HEK293 (cell line): Measurements from ENCODE around the gene TMC5.
A peak's percentile ranks its signal among the peaks of the same experiment; 100 is the strongest.

Experiments used
- CTCF ChIP-seq: fragments of 450-650 bp; formaldehyde crosslinking; IDR thresholded peaks from 2 replicates; pipeline ENCODE4 v1.5.1; 2016; ENCODE audit warnings: missing biosample characterization, missing genetic modification characterization
- IKZF3 ChIP-seq: fragments of 450-650 bp; IDR thresholded peaks from 2 replicates; pipeline ENCODE4 v1.5.0; 2018; ENCODE audit warnings: missing biosample characterization, mild to moderate bottlenecking, missing genetic modification characterization, moderate library complexity
- SP2 ChIP-seq: fragments of 450-650 bp; formaldehyde crosslinking; IDR thresholded peaks from 2 replicates; pipeline ENCODE4 v1.5.1; 2016; ENCODE audit warnings: missing biosample characterization, missing genetic modification characterization
- SP3 ChIP-seq: fragments of 450-650 bp; formaldehyde crosslinking; IDR thresholded peaks from 2 replicates; pipeline ENCODE4 v1.5.1; 2016; ENCODE audit warnings: missing biosample characterization, missing genetic modification characterization
- WT1 ChIP-seq: fragments of 450-650 bp; formaldehyde crosslinking; IDR thresholded peaks from 2 replicates; pipeline ENCODE4 v1.5.1; 2016; ENCODE audit warnings: missing biosample characterization, missing genetic modification characterization
- YY1 ChIP-seq: fragments of 450-650 bp; formaldehyde crosslinking; IDR thresholded peaks from 2 replicates; pipeline ENCODE4 v1.5.1; 2018; ENCODE audit warnings: missing biosample characterization, missing genetic modification characterization
- ZBTB1 ChIP-seq: fragments of 450-650 bp; formaldehyde crosslinking; IDR thresholded peaks from 2 replicates; pipeline ENCODE4 v1.5.1; 2016; ENCODE audit warnings: missing biosample characterization, missing genetic modification characterization
- ZBTB11 ChIP-seq: fragments of 450-650 bp; formaldehyde crosslinking; conservative IDR thresholded peaks from 2 replicates; pipeline ENCODE4 v1.5.1; 2016; ENCODE audit warnings: low read depth, missing biosample characterization, missing genetic modification characterization
- ZBTB20 ChIP-seq: fragments of 450-650 bp; formaldehyde crosslinking; IDR thresholded peaks from 2 replicates; pipeline ENCODE4 v1.5.1; 2016; ENCODE audit warnings: missing biosample characterization, missing genetic modification characterization
- ZBTB7A ChIP-seq: fragments of 450-650 bp; formaldehyde crosslinking; IDR thresholded peaks from 2 replicates; pipeline ENCODE4 v1.5.1; 2016; ENCODE audit warnings: low read depth, missing biosample characterization, missing genetic modification characterization
- ZFP41 ChIP-seq: fragments of 450-650 bp; formaldehyde crosslinking; IDR thresholded peaks from 2 replicates; pipeline ENCODE4 v1.5.1; 2016; ENCODE audit warnings: missing biosample characterization, missing genetic modification characterization, borderline replicate concordance
- ZIC2 ChIP-seq: fragments of 450-650 bp; formaldehyde crosslinking; IDR thresholded peaks from 2 replicates; pipeline ENCODE4 v1.5.1; 2016; ENCODE audit warnings: missing biosample characterization, missing genetic modification characterization
- ZNF114 ChIP-seq: fragments of 450-650 bp; formaldehyde crosslinking; IDR thresholded peaks from 2 replicates; pipeline ENCODE4 v1.5.0; 2017; ENCODE audit warnings: missing biosample characterization, missing genetic modification characterization
- ZNF132 ChIP-seq: fragments of 450-650 bp; formaldehyde crosslinking; IDR thresholded peaks from 2 replicates; pipeline ENCODE4 v1.5.1; 2017; ENCODE audit warnings: missing biosample characterization, missing genetic modification characterization, borderline replicate concordance
- ZNF184 ChIP-seq: fragments of 450-650 bp; IDR thresholded peaks from 2 replicates; pipeline ENCODE4 v1.5.1; 2018; ENCODE audit warnings: missing biosample characterization, mild to moderate bottlenecking, missing genetic modification characterization
- ZNF2 ChIP-seq: fragments of 450-650 bp; formaldehyde crosslinking; IDR thresholded peaks from 2 replicates; pipeline ENCODE4 v1.5.1; 2016; ENCODE audit warnings: missing biosample characterization, missing genetic modification characterization
- ZNF221 ChIP-seq: fragments of 450-650 bp; formaldehyde crosslinking; IDR thresholded peaks from 2 replicates; pipeline ENCODE4 v1.5.1; 2017; ENCODE audit warnings: missing biosample characterization, missing genetic modification characterization, borderline replicate concordance
- ZNF274 ChIP-seq, 2 experiments: fragments of 200-500 bp in 1 of 2; fragments of 450-650 bp in 1 of 2; sonication (Bioruptor generic) in 1 of 2; formaldehyde crosslinking in 1 of 2; IDR thresholded peaks; 2 replicates each; pipeline versions ENCODE4 v1.5.1 to v1.6.1; 2014 to 2016; ENCODE audit warnings: borderline replicate concordance in 1 of 2, inconsistent platforms in 1 of 2, low read length in 1 of 2, missing biosample characterization in 1 of 2, missing genetic modification characterization in 1 of 2
- ZNF324 ChIP-seq: fragments of 450-650 bp; formaldehyde crosslinking; IDR thresholded peaks from 2 replicates; pipeline ENCODE4 v1.5.1; 2016; ENCODE audit warnings: missing biosample characterization, missing genetic modification characterization
- ZNF501 ChIP-seq: fragments of 450-650 bp; formaldehyde crosslinking; IDR thresholded peaks from 2 replicates; pipeline ENCODE4 v1.5.1; 2016; ENCODE audit warnings: missing biosample characterization, missing genetic modification characterization
- ZNF510 ChIP-seq: fragments of 450-650 bp; formaldehyde crosslinking; IDR thresholded peaks from 2 replicates; pipeline ENCODE4 v1.5.1; 2018; ENCODE audit warnings: mild to moderate bottlenecking, missing genetic modification characterization, missing biosample characterization; ENCODE audit not compliant: insufficient replicate concordance
- ZNF549 ChIP-seq: fragments of 450-650 bp; IDR thresholded peaks from 2 replicates; pipeline ENCODE4 v1.5.1; 2018; ENCODE audit warnings: missing biosample characterization, missing genetic modification characterization, mild to moderate bottlenecking, inconsistent platforms, moderate library complexity
- ZNF558 ChIP-seq: fragments of 450-650 bp; formaldehyde crosslinking; IDR thresholded peaks from 2 replicates; pipeline ENCODE4 v1.5.1; 2016; ENCODE audit warnings: missing biosample characterization, missing genetic modification characterization
- ZNF561 ChIP-seq: fragments of 450-650 bp; IDR thresholded peaks from 2 replicates; pipeline ENCODE4 v1.5.1; 2018; ENCODE audit warnings: missing biosample characterization, missing genetic modification characterization, borderline replicate concordance
- ZNF621 ChIP-seq: fragments of 450-650 bp; formaldehyde crosslinking; IDR thresholded peaks from 2 replicates; pipeline ENCODE4 v1.5.1; 2017; ENCODE audit warnings: missing biosample characterization, missing genetic modification characterization
- ZNF626 ChIP-seq: fragments of 450-650 bp; sonication (Bioruptor Pico); formaldehyde crosslinking; IDR thresholded peaks from 2 replicates; pipeline ENCODE4 v1.5.1; 2018; ENCODE audit warnings: missing biosample characterization, missing genetic modification characterization, inconsistent platforms
- ZNF658 ChIP-seq: fragments of 450-650 bp; formaldehyde crosslinking; IDR thresholded peaks from 2 replicates; pipeline ENCODE4; 2016; ENCODE audit warnings: missing biosample characterization, missing genetic modification characterization
- ZNF707 ChIP-seq: fragments of 450-650 bp; formaldehyde crosslinking; IDR thresholded peaks from 2 replicates; pipeline ENCODE4 v1.5.1; 2016; ENCODE audit warnings: missing biosample characterization, missing genetic modification characterization
- ZNF747 ChIP-seq: fragments of 450-650 bp; formaldehyde crosslinking; IDR thresholded peaks from 2 replicates; pipeline ENCODE4 v1.5.1; 2016; ENCODE audit warnings: missing biosample characterization, missing genetic modification characterization
- ZNF768 ChIP-seq: fragments of 450-650 bp; formaldehyde crosslinking; IDR thresholded peaks from 2 replicates; pipeline ENCODE4 v1.5.1; 2018; ENCODE audit warnings: missing biosample characterization, mild to moderate bottlenecking, missing genetic modification characterization
- ZSCAN23 ChIP-seq: fragments of 450-650 bp; formaldehyde crosslinking; IDR thresholded peaks from 2 replicates; pipeline ENCODE4 v1.5.1; 2016; ENCODE audit warnings: missing biosample characterization, missing genetic modification characterization
- TF ChIP-seq, protein P1 (sequence below): fragments of 450-650 bp; formaldehyde crosslinking; IDR thresholded peaks from 2 replicates; pipeline ENCODE4; 2016; ENCODE audit warnings: missing biosample characterization, missing genetic modification characterization
- TF ChIP-seq, protein P2 (sequence below): fragments of 450-650 bp; formaldehyde crosslinking; IDR thresholded peaks from 2 replicates; pipeline ENCODE4 v1.5.1; 2017; ENCODE audit warnings: missing biosample characterization, missing genetic modification characterization

TMC5 gene

GRCh38 chr16:19521471-19522396, 104.1 kb downstream of the TMC5 start, which contains the start of gene GDE1 (continued):
- TF ChIP-seq CTCF (tag by site-specific recombination) (peak; percentile 91), ZNF2 (tag by site-specific recombination) (peak; percentile 68; the same call in 1 of the 2 replicates), ZNF324 (no peak), ZNF549 (tag by site-specific recombination) (no peak), ZNF561 (peak; percentile 49; the same call in 1 of the 2 replicates), SP3 (peak; percentile 81), ZNF621 (no peak), ZBTB11 (tag by site-specific recombination) (peak; percentile 68), ZNF747 (tag by site-specific recombination) (no peak), ZNF114 (tag by site-specific recombination) (no peak), ZNF658 (no peak), YY1 (tag by site-specific recombination) (no peak; the same call in 1 of the 2 replicates), ZNF221 (tag by site-specific recombination) (no peak), ZNF626 (no peak), ZIC2 (tag by site-specific recombination) (peak; percentile 68), ZNF768 (tag by site-specific recombination) (no peak), ZNF510 (tag by site-specific recombination) (no peak), SP2 (tag by site-specific recombination) (peak; percentile 93), WT1 (tag by site-specific recombination) (no peak), ZBTB1 (tag by site-specific recombination) (no peak), ZNF501 (tag by site-specific recombination) (peak; percentile 49), ZNF707 (tag by site-specific recombination) (no peak), ZNF184 (tag by site-specific recombination) (no peak), ZNF132 (tag by site-specific recombination) (no peak), ZBTB20 (peak; percentile 98), ZSCAN23 (tag by site-specific recombination) (no peak), IKZF3 (tag by site-specific recombination) (peak; percentile 60), ZNF558 (tag by site-specific recombination) (no peak), ZFP41 (tag by site-specific recombination) (no peak), ZNF274 (IDR thresholded peaks at IDR 0.05; ENCODE audit: low read length) (no peak), ZNF274 (tag by site-specific recombination; IDR thresholded peaks at IDR 0.05; ENCODE audit: borderline replicate concordance) (no peak), ZBTB7A (0 out of 2 replicates have a peak, but pooled peaks have one; percentile 14)
- TF ChIP-seq, protein P1, sequence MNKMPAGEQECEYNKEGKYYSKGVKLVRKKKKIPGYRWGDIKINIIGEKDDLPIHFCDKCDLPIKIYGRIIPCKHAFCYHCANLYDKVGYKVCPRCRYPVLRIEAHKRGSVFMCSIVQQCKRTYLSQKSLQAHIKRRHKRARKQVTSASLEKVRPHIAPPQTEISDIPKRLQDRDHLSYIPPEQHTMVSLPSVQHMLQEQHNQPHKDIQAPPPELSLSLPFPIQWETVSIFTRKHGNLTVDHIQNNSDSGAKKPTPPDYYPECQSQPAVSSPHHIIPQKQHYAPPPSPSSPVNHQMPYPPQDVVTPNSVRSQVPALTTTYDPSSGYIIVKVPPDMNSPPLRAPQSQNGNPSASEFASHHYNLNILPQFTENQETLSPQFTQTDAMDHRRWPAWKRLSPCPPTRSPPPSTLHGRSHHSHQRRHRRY, result no peak
- TF ChIP-seq, protein P2, sequence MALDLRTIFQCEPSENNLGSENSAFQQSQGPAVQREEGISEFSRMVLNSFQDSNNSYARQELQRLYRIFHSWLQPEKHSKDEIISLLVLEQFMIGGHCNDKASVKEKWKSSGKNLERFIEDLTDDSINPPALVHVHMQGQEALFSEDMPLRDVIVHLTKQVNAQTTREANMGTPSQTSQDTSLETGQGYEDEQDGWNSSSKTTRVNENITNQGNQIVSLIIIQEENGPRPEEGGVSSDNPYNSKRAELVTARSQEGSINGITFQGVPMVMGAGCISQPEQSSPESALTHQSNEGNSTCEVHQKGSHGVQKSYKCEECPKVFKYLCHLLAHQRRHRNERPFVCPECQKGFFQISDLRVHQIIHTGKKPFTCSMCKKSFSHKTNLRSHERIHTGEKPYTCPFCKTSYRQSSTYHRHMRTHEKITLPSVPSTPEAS (tag by site-specific recombination), result no peak
